Astrocyte (in vitro differentiated cells and primary cell): ENCODE results near the gene FZD10.

ENCODE experiments used
- EZH2 ChIP-seq: IDR thresholded peaks from 2 replicates; pipeline ENCODE4 v1.6.1; 2012; ENCODE audit warnings: mild to moderate bottlenecking, low read length, inconsistent platforms; ENCODE audit not compliant: insufficient read depth
- TF ChIP-seq, protein P1 (sequence below): IDR thresholded peaks from 2 replicates; pipeline ENCODE4 v1.5.1; 2011; ENCODE audit warnings: low read depth, mild to moderate bottlenecking, inconsistent platforms, low read length, moderate library complexity; ENCODE audit not compliant: insufficient read depth

DNA sequence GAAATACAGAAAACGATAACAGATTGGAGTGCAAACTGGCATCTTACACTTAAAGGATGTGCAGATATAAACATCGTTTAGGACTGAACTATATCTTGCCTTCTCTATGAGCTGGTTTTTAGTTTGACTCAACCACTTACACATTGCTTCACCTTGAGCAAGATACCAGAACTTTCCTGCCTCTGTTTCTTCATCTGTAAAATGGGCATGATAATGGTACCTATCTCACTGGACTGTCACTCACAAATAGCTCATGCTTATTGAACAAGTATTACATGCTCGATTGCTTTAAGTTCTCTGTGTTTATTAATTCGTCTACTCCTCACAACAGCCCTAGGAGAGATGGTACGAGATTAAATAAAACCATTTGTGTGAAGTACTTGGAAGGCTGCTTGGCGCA lies 7.7 kb downstream of the FZD10 start:
- TF ChIP-seq, protein P1, sequence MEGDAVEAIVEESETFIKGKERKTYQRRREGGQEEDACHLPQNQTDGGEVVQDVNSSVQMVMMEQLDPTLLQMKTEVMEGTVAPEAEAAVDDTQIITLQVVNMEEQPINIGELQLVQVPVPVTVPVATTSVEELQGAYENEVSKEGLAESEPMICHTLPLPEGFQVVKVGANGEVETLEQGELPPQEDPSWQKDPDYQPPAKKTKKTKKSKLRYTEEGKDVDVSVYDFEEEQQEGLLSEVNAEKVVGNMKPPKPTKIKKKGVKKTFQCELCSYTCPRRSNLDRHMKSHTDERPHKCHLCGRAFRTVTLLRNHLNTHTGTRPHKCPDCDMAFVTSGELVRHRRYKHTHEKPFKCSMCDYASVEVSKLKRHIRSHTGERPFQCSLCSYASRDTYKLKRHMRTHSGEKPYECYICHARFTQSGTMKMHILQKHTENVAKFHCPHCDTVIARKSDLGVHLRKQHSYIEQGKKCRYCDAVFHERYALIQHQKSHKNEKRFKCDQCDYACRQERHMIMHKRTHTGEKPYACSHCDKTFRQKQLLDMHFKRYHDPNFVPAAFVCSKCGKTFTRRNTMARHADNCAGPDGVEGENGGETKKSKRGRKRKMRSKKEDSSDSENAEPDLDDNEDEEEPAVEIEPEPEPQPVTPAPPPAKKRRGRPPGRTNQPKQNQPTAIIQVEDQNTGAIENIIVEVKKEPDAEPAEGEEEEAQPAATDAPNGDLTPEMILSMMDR: no peak
- TF ChIP-seq EZH2: no peak
